ENCODE data around the gene WSB2. TPM values are rescaled to one million over a fixed set of nuclear protein-coding genes. Genes with fewer than 3 reads are reported as not detected.

The WSB2 gene
- polyA plus RNA-seq, 1 donor from 2014 or later, result 155 TPM

- Histone ChIP-seq H2AFZ (ENCODE audit: low read depth, low read length) (no peak overlapping the region), H3K27me3 (ENCODE audit: insufficient read depth, low read depth, low read length) (no peaks in the 10 kb centered on the region), H3K4me2 (ENCODE audit: low read length) (peak overlapping the region; percentile 59), H3K79me2 (replicated peaks; ENCODE audit: insufficient read depth, low read length) (peaks cover 42% of the 10 kb centered on the region), H3K27ac (ENCODE audit: low read length) (peak overlapping the region; percentile 77), H4K20me1 (ENCODE audit: insufficient read depth) (no peaks in the 10 kb centered on the region), H3K36me3 (ENCODE audit: insufficient read depth, low read length) (no peaks in the 10 kb centered on the region), H3F3A (ENCODE audit: insufficient read depth, low read length, poor library complexity, severe bottlenecking) (no peaks in the 10 kb centered on the region), H3K9me2 (ENCODE audit: insufficient read depth, low read length) (no peaks in the 10 kb centered on the region), H3K4me3 (ENCODE audit: low read length) (peak overlapping the region; percentile 88), H3K9me3 (ENCODE audit: low read length) (no peaks in the 10 kb centered on the region), H3K9ac (ENCODE audit: low read length) (peak overlapping the region; percentile 98)
- TF ChIP-seq POLR2AphosphoS5 (IDR thresholded peaks at IDR 0.05) (no peak), TAF1 (IDR thresholded peaks at IDR 0.05; ENCODE audit: low read depth) (no peak), MXI1 (conservative IDR thresholded peaks at IDR 0.05; ENCODE audit: poor library complexity, severe bottlenecking) (no peak), SMC3 (conservative IDR thresholded peaks at IDR 0.05; ENCODE audit: poor library complexity) (no peak), EP300 (conservative IDR thresholded peaks at IDR 0.05; ENCODE audit: poor library complexity, severe bottlenecking) (no peak), EZH2 (IDR thresholded peaks at IDR 0.05; ENCODE audit: borderline replicate concordance, insufficient read depth, low read length, poor library complexity, severe bottlenecking) (no peak), CTCF (IDR thresholded peaks at IDR 0.05; ENCODE audit: poor library complexity, severe bottlenecking) (no peak), REST (IDR thresholded peaks at IDR 0.05; ENCODE audit: borderline replicate concordance) (no peak), RAD21 (conservative IDR thresholded peaks at IDR 0.05) (no peak)
Measured at GRCh38 chr12:118059341-118060191, 1.4 kb downstream of the WSB2 start.

- H3K4me3 ChIP-seq (ENCODE audit: low read length), result no peak overlapping the region
- H3K36me3 ChIP-seq (ENCODE audit: insufficient read depth, low read length), result no peaks in the 10 kb centered on the region
- H3K79me2 ChIP-seq (replicated peaks; ENCODE audit: insufficient read depth, low read length), result peaks cover 42% of the 10 kb centered on the region
- TF ChIP-seq TAF1 (IDR thresholded peaks at IDR 0.05; ENCODE audit: low read depth) (no peak), EP300 (conservative IDR thresholded peaks at IDR 0.05; ENCODE audit: poor library complexity, severe bottlenecking) (no peak), SMC3 (conservative IDR thresholded peaks at IDR 0.05; ENCODE audit: poor library complexity) (no peak)
- no peak overlapping the region for H3K27ac ChIP-seq (ENCODE audit: low read length)
- H3K9me3 ChIP-seq (ENCODE audit: low read length), result no peaks in the 10 kb centered on the region
- no peaks in the 10 kb centered on the region for H3K9me2 ChIP-seq (ENCODE audit: insufficient read depth, low read length)
- H3K27me3 ChIP-seq (ENCODE audit: insufficient read depth, low read depth, low read length), result no peaks in the 10 kb centered on the region
- no peaks in the 10 kb centered on the region for H4K20me1 ChIP-seq (ENCODE audit: insufficient read depth)
- H3K9ac ChIP-seq (ENCODE audit: low read length), result no peak overlapping the region
- no peak overlapping the region for H2AFZ ChIP-seq (ENCODE audit: low read depth, low read length)
- H3F3A ChIP-seq (ENCODE audit: insufficient read depth, low read length, poor library complexity, severe bottlenecking), result no peaks in the 10 kb centered on the region
- no peak overlapping the region for H3K4me2 ChIP-seq (ENCODE audit: low read length)
Measured at GRCh38 chr12:118058881-118059280, 2.1 kb downstream of the WSB2 start.
